Suppressor macrophage treated with lipopolysaccharide for 1 hour (primary cell): ENCODE data around the gene EPS8L1.
A peak's percentile ranks its signal among the peaks of the same experiment; 100 is the strongest.

ENCODE experiments used
- DNase-seq, 3 donors: peaks; one replicate each; pipeline ENCODE4 v3.0.0-alpha.2; 2020 to 2022

The EPS8L1 gene

DNA sequence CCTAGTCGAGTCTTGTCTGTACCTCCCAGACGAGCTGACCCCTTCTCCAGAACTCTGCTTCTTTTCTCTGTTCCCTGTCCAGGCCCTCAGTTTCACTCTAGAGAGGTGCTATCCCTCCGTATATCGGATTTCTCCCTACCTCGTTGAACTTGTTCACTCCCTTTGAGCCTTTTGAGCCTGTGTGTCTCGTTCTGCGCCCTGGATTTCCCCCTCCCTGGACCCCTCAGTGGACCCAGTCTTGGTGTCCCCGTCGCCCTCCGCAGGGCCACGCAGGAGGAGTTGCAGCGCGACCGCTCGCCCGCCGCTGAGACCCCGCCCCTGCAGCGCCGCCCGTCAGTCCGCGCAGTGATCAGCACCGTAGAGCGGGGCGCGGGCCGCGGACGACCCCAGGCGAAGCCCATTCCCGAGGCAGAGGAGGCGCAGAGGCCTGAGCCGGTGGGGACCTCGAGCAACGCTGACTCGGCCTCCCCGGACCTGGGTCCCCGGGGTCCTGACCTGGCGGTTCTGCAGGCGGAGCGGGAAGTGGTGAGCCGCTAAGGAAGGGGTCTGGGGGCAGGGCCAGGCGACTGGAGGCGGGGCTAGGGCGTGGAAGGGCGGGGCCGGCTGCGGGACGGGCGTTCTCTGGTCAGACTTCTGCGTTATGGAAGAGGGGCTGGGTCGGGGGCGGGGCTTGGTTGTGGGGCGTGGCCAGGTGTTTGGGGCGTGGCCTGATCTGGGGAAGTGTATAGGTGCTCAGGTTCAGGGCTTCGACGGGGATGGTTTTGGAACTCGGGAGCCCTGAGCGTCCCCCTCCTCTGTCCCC, 5.5 kb downstream of the EPS8L1 start:
- DNase-seq, result peak; percentile 80 to 91 (median 84)

GRCh38 chr19:55081770-55082019, 6.0 kb downstream of the EPS8L1 start:
- DNase-seq, result no peak

- peak; percentile 63 to 81 (median 76) for DNase-seq
Observed at GRCh38 chr19:55082020-55082851, 6.6 kb downstream of the EPS8L1 start.

DNA sequence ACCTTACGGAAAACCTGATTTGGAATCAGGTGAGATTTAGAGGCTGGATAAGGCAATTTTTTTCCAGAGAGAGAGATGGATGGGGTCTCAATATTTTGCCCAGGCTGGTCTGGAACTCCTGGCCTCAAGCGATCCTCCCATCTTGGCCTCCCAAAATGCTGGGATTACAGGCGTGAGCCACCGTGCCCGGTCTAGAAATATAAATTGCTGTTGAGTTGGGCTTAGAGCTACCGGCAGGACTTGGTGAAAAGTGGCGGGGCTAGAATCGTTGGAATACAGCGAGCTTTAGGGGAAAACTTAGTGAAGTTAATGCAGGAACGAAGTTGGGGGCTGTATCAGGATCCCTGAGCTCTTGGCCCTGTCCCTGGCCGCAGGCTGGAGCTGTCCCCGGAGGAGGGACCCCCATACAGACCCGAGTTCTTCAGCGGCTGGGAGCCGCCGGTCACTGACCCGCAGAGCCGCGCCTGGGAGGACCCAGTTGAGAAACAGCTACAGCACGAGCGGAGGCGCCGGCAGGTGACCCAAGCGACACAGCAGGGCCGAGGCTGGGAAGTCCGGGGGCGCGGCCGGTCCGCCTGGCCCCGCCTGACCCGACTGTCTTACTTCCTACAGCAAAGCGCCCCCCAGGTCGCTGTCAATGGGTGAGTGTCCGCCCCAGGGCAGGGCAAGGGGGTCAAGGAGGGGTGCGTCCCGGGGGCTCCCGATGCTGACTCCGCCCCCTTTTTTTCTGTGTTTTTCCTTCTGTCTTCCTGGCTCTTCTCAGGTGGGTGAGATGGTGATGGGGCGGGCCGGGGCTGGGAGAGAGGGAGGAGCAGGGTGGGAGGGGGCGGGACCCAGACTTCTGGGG, 7.6 kb downstream of the EPS8L1 start:
- peak in 1 of 3 donors; percentile 28 for DNase-seq

- DNase-seq, result no peak
Observed at GRCh38 chr19:55084416-55084815, 8.7 kb downstream of the EPS8L1 start.

DNA sequence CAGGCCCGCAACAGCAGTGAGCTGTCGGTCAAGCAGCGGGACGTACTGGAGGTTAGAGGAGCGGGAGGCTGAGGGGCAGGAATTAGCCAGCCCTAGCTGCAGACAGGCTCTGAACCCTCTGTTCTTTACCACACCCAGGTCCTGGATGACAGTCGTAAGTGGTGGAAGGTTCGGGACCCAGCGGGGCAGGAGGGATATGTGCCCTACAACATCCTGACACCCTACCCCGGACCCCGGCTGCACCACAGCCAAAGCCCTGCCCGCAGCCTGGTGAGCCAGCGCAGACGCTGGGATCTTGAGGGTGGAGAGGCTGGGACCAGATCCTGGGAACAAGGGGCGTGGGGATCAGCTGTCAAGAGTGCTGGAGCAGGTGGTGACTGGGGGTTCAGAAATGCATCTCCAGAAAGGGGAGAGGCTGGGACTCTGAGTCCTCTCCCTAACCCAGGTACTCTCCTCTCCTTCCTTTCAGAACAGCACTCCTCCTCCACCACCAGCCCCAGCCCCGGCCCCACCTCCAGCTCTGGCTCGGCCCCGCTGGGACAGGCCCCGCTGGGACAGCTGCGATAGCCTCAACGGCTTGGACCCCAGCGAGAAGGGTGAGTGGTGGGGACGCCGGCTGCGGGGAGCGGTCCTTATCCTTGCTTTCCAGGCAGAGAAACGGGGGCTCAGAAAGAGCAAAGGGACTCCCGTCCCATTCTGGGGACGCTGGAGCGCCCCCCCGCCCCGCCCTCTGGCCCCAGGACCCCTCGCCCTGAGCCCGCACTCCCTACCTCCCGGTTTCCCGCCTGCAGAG, 10.4 kb downstream of the EPS8L1 start:
- DNase-seq, result no peak

DNA sequence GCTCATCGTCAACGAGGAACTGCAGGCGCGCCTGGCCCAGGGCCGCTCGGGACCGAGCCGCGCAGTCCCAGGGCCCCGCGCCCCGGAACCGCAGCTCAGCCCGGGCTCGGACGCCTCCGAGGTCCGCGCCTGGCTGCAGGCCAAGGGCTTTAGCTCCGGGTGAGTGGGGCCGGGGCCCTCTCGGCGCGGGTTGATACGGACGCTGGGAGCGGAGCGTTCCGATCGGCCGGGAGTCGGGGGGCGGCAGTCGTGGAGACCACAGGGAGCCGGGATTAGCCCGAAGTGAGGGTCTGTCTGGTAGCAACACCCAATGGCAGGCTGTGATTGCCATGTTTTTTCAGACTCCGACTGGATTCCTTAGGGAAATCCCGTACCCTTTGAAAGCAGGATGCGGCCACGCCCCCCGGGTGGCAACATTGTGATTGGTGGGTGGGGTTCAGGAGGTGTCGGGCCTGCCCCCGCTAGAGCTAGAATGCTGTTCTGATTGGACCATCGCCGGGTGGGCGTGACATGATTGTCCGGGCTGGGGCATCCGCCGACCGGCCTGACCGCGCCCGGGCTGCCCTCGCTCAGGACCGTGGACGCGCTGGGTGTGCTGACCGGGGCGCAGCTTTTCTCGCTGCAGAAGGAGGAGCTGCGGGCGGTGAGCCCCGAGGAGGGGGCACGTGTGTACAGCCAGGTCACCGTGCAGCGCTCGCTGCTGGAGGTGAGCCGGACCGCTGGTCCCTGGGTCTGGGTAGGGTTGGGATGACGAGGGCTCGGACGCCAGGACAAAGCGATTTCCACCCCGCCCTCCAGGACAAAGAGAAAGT, 11.3 kb downstream of the EPS8L1 start:
- peak; percentile 84 to 95 (median 90) for DNase-seq

GRCh38 chr19:55087542-55087901, 11.9 kb downstream of the EPS8L1 start:
- DNase-seq, result peak; percentile 55 to 75 (median 63)

DNA sequence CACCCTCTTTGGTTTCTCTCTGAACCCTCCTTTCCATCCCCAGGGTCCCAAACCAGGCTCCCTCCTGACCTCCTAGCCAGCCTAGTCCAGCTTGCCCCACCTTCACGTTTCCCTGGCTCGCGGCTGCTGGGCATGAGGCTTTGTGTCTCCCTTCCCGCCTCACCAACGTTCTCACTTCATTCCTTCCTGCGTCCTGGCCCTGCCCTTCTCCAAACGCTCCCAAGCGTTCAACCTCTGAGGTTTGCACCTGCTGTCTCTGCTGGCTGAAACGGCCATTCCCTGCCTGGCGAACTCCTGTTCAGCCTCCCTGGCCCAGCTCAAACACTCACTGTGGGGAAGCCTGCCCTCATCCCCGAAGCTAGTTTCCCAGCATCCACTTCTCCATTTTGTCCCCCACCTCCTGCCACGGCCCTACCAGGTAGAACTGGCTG, 12.4 kb downstream of the EPS8L1 start:
- no peak for DNase-seq

DNA sequence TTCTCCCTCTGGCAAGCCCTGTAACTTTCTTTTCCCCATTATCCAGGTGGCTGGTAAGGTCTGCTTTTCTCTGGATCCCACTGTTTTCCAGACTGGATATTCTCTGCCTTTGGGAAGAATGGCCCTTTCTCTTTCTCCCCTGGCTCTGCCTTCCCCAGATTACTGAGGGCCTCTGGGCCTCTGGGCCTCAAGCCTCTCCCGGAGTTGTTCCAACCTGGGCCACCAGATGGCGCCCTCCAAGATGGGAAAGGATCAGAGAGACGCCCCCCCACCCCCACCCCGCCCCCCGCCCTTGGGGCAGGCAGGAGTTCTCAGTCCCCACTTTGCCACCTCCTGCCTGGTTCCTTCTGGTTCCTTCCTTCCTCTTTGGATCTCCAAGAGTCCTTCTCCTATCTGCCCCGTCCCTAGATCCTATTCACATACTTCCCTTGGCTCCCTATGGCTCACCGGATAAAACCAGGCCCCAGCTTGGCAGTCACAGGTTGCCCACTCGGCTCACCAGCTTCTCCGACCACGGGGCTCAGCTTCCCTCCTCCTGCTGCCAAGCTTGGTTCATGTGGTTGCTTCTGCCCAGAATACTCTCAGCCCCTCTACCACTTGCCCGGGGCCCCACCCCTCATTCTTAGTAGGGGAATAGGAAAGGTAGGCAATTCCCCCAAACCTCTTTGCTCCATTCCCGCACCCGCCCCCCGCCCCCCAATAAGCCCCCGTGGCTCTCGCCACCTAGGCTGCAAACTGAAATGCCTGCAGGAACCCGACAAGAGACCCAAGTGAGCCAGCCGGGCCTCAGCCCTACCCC, 13.1 kb downstream of the EPS8L1 start:
- peak; percentile 78 to 86 (median 79) for DNase-seq

DNA sequence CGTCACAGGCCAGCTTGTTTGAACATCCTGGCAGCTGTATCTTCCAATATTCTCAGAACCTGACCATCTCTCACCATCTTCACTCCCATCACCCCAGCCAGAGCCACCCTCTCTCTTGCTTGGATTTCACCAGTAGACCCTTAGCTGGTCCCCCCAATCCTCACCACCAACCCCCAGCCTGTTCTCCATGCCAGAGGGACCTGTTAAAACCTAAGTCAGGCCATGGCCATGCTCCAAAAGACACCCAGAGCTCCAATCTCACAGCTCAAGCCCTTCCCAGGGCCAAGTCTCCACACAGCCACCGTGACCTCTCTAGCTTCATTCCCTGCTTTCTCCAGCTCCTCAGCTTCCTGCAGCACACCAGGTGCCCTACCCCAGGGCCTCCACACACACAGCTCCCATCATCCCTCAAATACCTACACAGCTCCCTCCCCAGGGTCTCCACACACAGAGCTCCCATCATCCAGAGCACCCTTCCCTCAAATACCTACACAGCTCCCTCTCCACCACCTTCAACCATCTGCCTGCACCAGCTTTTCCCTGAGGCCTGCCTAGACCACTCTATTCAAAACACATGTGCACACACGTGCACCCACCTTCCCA, 13.8 kb downstream of the EPS8L1 start:
- no peak for DNase-seq

GRCh38 chr19:55090564-55090963, 14.9 kb downstream of the EPS8L1 start:
- DNase-seq, result no peak

GRCh38 chr19:55091126-55091910, 15.6 kb downstream of the EPS8L1 start:
- no peak for DNase-seq

DNA sequence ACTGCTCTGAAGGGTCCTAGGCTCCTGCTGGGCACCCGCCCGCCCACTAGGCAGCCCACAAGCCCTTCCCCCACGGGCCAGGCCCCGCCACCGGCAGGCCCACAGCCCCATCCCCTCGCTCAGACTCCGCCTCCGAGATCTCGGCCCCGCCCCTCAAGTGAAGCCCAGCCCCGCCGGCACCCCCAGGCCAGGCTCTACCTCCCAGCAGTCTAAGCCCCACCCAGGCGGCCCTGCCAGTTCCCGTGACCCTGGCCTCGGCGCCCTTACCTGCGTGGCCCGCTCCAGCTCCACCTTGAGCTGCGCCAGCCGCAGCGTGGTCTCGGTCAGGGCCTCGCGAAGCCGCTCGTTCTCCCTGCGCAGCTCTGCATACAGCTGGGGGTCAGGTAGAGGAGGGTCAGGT, 16.3 kb downstream of the EPS8L1 start:
- no peak for DNase-seq

DNA sequence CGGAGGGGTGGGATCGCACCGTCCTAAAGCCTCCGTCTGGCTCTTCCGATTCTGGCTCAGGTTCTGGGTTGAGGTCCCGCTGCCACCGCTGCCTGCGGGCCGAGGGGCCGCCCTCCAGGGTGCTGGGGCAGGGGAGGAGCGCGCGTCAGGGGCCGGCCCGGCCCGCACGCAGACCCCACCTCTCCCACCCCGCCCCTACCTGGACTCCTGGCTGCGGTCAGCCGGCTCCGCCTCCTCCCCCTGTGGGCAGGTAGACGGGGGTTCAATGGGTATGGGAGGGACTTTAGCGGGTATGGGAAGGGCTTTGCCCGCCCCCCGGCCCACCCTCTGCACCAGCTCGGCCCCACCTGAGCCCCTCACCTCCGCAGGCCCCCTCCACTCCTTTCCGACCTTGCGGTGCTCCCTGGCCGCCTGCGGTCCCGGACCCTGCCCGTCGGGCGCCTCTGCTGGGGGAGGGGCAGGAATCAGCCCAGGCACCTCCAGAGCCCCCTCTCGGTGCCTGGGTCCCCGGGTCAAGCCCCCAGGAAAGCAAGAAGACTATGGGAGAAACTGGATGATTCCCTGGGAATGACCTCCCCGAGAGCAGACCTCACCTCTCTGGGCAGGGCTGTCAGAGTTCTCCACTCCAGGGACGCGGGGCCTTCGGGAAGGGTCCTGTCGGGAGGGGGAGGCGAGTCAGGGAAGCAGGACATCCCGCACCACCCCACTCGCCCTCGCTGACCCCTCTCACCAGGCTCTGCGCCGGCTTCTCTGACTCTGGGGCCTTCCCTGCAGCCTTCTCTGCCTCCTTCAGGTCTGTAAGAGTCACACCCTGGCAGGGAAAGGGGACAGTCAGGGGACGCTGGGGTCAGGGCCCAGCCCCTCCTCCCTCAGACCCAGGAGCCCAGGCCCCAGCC, 17.0 kb downstream of the EPS8L1 start:
- DNase-seq, result no peak

GRCh38 chr19:55094456-55095259, 19.0 kb downstream of the EPS8L1 start:
- DNase-seq, result no peak

DNA sequence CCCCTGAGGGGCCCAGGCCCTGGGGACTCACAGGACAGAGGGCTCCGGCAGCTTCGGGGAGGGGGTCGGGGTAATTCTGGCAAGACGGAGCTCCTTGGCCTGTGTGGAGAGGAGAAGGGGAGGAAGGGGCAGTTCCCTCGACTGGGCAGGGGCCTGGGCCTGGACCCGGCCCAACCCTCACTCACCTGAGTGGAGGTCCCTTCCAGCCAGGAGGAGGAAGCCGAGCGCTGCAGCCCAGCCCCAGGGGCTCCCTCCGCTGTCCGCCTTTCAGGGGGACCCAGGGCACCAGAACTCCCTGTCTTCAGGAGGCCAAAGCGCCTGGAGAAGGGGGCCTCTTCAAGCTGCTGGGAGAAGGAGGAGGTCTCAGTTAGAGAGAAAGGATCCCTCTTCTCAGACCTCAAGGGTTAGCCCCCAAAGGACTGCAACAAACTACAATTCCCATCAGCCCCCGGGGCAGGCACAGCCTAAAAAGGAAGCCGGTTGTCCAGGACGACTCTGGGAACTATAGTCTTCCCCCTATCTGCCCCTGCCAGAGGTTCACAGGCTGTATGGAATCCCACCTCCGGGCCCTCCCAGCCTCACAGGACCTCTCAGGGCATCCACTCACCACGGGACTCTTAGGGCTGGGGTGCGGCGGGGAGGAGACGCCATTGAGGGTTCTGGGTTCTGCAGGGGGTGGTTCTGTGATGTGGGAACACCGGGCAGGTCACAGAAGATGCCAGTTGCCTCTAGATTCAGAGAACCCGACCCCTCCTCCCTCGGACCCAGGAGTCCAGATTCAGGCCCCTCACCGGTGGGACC, 19.8 kb downstream of the EPS8L1 start:
- no peak for DNase-seq
